Measurements from ENCODE around the gene NFIX.

Gene NFIX

DNA sequence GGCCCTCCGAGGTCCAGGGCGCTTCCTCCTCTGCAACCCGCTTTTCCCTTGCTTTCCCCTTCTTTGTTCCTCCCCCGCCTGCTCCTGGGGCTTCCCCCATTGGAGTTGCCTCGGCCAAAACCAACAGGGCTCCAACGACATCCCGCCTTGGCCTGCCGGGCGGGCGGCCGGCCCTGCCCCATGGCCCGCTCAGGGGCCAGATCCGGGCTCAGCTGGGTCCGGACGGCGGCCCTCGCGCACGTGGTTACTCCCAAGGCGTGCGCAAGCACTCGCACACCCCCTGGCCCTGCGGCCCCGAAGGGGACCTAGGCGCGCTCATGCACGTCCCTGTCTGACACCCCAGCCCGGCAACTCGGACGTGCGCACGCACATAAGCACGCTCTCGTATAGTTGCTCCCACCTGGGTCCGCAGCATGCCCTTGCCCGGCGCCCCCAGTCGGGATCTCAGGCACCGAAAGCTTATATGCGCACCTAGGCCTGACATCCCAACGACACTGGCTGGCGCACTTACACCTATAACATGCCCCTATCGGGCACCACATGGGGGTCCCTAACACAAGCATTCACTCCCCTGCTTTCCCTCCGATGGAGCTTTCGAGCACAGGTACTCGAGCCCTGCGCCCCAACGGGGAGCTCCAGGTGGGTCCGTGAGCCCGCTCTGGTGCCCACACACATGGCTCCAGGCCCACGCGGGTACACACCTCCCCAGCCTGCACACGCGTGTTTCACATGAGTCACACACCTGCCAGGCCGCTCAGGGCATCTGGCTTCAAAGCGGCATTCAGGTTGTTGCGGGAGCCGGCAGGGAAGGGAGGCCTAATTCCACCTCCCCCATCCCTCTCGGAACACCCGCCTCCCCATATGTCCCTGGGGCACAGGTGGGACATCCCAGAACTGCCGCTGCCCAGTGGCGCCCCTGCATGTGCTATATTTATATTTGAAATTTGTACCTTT is 15.0 kb downstream of the NFIX start:
- DNase-seq: no peak

DNA sequence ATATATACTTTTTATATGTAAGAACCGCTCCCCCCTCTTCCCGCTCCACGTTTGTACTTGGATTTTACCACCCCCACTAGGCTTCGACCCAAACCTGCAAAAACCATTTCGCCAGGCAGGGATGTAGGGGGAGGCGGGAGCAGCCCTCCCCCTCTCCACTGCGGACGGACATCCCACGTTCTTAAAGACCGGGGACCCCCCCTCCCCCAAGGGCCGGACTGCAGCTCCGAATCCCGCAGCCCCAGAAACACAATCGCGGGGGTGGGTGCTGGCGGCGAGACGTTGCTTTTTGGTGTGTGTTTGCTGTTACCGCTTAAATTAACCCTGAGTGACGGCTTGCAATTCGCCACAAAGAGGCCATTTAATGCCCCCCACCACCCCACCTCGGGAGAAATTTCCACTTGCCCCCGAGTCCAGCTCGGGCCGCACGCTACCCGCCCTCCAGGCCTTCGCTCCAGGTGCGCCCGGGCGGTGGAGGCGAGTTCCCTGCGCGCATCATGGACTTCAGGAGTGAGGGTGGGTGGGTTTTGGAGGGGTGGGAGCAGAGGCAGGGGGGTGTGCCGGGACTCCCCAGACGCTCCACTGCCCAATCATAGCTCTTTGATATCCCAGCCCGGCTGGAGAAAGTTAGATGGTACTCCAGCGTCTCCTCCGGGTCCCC is 15.8 kb downstream of the NFIX start:
- DNase-seq: no peak

DNA sequence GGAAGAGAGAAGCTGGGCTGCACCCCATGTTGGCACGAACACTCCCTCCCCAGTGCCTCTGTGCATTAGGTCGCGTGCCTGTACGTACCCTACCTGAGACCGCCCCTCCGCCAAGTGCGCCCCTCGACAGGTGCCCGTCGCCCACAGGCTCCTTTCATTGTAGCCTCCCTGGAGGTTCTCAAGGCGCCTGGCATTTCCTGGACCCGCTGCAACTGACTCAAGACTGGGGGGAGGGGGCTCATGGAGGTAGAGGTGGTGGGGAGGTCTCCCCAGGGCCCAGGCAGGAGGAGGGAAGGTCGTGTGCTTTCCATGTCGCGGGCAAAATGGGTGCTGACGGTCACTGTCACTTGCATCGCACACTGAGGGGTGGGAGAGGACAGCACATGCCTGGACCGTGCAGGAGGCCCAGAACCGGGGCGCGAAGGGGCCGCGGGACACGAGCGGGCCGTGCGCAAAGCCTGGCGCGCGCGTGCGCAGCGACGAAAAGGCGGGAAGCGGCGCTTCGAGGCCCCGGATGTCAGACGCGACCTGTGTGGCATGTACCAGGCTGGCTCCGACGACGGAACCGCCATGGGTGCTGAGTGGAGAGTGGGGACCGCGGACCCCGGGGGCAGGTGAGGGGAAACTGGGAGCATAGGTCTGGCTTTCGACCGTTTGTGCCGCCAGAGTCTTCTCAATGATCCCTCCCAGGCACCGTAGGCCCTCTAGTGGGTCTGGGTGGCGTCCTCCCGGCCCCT is 16.5 kb downstream of the NFIX start:
- no peak for DNase-seq

- no peak for DNase-seq
Observed at GRCh38 chr19:13012390-13012689, 17.1 kb downstream of the NFIX start.

GRCh38 chr19:13012690-13013608 is 17.7 kb downstream of the NFIX start:
- DNase-seq: peak; percentile 21

GRCh38 chr19:13013649-13014048 is 18.4 kb downstream of the NFIX start:
- DNase-seq: no peak

GRCh38 chr19:13014101-13014920 is 19.0 kb downstream of the NFIX start:
- DNase-seq: no peak

DNA sequence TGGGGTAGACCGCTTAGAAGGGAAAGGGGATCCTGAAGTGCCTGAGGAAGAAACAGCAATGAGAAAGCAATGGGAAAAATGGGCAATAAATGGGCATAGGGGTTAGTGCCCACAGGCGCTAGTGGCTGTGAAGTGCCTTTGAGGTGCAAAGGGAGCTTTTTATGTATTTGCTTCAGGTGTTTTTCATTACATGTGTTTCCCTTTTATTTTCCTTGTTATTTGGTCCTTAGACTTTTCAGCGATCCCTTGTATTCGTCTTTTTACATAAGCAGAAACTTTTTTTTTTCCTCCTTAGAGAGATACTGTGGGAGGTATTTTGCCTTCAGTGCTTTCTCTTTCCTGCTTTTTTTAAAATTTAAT is 19.6 kb downstream of the NFIX start:
- no peak for DNase-seq

DNA sequence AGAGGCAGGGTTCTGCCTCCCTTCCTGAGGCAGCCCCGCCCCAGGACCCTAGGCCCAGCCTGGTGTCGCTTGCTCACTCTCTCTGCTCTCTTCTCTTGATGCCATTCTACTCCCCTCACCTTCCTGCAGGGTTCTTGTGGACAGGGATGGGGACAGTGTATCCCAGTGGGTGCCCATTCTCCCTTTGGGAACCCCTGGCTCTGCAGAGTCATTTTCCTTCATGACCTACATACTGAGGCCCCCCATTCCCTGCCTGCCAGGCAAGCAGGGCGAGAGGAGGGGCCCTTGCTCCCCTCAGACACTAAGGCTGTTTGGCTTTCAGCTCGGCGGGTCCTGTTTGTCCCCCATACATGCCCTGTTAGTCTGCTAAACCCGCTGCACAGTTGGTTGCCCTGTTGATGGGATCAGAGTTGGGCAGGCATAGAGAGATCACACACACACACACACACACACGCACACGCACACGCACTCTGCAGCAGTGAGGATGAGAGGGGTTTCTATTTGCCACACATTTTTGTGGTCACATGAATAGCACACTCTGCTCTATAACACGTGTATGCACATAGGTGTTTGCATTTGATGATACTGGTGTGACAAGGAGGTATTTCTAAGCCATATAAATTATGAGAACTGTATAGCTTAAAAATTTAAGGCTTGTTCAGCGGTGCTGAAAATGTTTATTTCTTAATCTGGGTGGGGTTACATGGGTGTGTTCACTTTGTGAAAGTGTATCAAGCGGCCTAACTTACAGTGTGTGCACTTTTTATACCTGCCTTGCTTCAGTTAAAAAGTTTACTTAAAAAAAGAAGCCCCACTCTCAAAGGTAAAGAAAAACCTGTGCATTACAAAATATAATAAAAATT is 20.3 kb downstream of the NFIX start:
- DNase-seq: no peak

DNA sequence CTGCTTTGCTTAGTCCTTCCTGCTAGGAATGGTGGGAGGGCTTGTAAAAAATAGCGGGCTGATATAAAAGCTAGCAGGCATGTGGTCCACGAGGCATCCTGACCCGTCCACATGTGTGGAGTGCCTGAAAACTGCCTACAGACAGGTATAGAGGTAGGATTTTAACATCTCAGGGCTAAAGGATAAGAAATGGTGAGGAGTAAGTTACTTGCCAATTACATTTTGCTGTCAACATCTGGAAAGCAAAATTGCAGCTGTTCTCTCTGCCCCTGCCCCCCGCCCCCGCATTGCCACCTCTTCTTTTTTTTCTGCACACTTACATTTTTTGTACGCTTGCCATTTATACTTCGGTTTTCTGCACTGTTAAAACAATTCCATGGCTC is 21.0 kb downstream of the NFIX start:
- no peak for DNase-seq

GRCh38 chr19:13016628-13017305 is 21.5 kb downstream of the NFIX start:
- DNase-seq: no peak

DNA sequence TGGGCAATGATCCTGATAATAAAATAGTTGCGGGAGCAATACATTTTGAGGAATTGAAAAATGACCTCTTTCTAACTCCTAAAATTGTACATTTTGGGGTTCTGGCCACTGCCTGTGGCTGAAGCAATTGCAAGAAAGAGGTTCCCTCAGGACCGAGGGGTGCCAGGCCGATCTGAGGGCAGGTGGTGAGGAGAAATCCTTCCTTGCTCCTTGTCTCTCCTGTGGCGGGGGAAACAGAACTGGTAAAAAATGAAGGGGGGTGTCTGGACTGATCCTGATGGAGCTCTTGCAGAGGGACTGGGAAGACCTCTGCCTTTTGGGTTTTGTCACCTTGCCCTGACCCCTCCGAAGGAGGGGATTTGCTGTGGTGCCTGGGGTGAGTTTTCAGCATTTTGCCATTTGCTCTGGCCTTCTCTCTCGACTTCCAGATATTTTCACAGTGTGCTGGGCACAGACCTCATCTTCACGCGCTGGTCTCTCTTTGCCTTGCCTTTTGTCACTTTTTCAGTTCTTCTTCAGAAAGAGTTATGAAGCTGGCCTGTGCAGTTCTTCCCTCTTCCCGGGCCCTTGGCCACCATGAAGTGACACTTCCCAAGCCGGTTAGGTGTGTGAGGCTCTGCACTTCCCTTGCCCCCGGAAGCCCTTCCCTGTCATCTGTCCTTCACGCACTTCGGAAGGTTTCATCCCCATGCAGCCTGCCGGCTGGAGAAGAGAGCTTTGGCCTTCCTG is 22.2 kb downstream of the NFIX start:
- no peak for DNase-seq

DNA sequence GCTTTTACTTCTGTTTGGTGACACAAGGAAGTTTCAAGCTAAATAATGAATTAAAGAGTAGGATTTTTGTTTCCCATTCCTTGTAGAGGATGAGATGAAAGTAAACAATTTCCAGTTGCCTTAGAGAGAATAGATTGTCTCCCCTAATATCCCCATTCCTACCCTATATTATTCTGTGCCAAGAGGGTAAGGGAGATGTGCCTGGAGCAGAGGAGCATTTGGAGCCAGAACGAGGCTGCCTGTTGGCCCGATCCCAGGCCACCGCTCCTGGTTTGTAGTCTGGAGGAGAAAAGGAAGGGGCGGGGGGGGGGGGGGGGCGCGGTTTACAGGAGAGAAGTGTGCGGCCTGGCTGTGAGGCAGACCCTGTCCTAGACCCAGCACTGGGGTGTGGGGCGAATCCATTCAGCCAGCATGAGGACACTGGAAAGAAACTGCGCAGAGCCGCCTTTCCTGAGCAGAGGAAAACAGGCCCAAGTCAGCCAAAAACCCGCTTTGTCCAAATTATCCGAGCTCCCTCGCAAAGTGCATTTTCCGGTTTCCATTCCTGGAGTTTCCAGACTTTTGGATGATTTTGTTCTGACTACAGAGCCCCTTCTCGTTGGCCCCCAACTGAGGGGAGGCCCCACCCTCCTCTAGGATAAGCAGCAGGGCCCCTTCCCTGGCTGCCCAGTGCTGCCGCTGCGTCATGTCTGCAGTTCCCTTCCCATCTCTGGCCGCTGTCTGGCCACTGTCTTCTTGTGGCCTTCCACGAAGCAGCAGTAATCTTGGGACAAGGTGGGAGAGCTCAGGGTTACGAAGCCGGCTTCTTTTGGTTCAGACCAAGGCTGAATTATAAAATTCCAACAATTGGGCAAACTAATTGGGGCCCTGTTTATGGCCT is 23.0 kb downstream of the NFIX start:
- DNase-seq: no peak

DNA sequence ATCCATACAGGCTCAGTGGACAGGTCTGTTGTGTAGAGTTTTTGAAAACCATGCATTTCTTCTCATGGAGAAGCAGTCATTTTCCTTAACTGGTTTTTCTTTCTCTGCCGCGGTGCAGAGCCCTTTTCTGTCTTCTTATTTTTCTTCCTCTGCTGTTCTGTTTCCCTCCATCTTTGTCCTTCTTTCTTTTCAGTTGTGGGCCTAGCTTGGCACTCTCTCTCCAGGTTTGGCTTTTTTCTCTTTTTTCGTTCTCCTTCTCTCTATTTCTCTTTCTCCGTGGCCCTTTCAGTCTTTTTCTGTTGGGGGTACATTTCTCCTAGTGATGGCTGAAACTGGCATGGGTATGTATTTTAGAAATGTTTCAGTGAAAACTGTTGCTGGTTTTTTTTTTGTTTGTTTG is 24.1 kb downstream of the NFIX start:
- DNase-seq: no peak

GRCh38 chr19:13020002-13020414 is 24.7 kb downstream of the NFIX start:
- no peak for DNase-seq

DNA sequence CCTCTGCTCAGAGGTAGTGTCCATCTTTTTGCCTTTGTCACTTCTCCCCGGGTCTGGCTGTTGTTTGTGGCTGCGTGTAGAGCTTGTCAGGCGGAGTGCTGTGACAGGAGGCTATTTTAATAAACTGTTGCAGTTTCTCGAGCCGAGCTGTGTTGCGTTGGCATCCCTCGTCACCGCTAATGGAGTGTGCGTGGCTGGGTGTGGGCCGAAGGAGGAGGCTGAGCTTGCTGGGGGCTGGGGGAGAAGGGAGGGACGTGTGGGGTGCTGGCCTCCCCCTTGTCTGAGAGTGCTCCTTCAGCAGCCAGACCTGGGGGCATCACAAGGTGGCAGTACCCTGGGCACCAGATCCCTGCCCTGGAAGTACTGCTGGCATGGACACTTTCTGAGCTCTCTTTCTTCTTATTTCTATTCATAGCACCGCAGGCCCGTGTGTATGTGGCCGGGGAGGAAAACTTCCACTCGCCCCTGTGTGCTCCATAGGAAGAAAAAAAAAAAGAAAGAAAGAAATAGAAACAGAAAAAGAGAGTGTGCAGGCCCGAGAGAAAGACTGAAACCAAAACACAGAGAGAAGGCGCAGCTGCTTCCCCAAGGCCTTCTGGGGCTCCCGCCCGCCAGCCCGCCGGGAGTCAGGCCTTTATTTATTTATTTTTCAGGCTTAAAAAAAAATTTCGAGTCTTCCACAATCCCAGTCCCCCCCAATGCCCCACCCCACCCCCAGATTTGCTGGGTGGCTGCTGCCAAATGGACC is 27.0 kb downstream of the NFIX start:
- DNase-seq: no peak

GRCh38 chr19:13022859-13023636 is 27.8 kb downstream of the NFIX start:
- DNase-seq: no peak

Measured in activated CD4-positive, alpha-beta T cell treated with anti-CD3 and anti-CD28 coated beads, Interleukin-10, Interleukin-2, amounts not matched to agents 100 ng/mL and 50 ng/mL, durations not matched to agents 16 hours and 8 hours (primary cell).